Testis (tissue), 3 donors: ENCODE measurements around the gene PLA2G12A. TPM values are rescaled to one million over a fixed set of nuclear protein-coding genes. Genes with fewer than 3 reads are reported as not detected.

Experiments
- DNase-seq: peaks from one replicate; pipeline ENCODE4 v3.0.0-alpha.2; 2019
- H3K27ac ChIP-seq, 2 donors: fragments of 200-600 bp; sonication (generic); one replicate each; pipeline ENCODE4 v1.5.1; 2019
- H3K27me3 ChIP-seq: fragments of 200-600 bp; sonication (generic); one replicate; pipeline ENCODE4 v1.5.1; 2019
- H3K36me3 ChIP-seq: fragments of 200-600 bp; sonication (generic); one replicate; pipeline ENCODE4 v1.5.1; 2017; ENCODE audit warnings: low read depth; ENCODE audit errors: missing control alignments
- H3K4me1 ChIP-seq: fragments of 200-600 bp; sonication (generic); one replicate; pipeline ENCODE4 v1.5.1; 2019
- H3K4me3 ChIP-seq, 2 donors: fragments of 200-600 bp; sonication (generic); one replicate each; pipeline ENCODE4 v1.5.1; 2017 to 2019
- H3K9me3 ChIP-seq: fragments of 200-600 bp; sonication (generic); one replicate; pipeline ENCODE4 v1.5.1; 2017
- CTCF ChIP-seq, 3 experiments: fragments of 450-650 bp in 2 of 3; fragments of 200-600 bp in 1 of 3; sonication (generic) in 1 of 3; IDR thresholded peaks; one replicate each; pipeline ENCODE4 v1.5.1; 2016 to 2019; ENCODE audit warnings: antibody characterized with exemption in 3 of 3, mild to moderate bottlenecking in 2 of 3, moderate library complexity in 1 of 3
- POLR2A ChIP-seq: fragments of 450-650 bp; IDR thresholded peaks from one replicate; pipeline ENCODE4 v1.6.1; 2017; ENCODE audit warnings: antibody characterized with exemption, mild to moderate bottlenecking, moderate library complexity
- WGBS, 2 donors: methylation state at CpG; one replicate each; pipeline ENCODE4 v1.1.5; 2018; 5-methylcytosine and 5-hydroxymethylcytosine counted together
- intact Hi-C: fragments of 100-400 bp; cut with DNase I; formaldehyde crosslinking; loops from one replicate; pipeline ENCODE4 v1.15.1; 2023; ENCODE audit warnings: low total_unique reads
- polyA plus RNA-seq: library from polyadenylated mRNA; stranded (reverse); fragments of 350-450 nt; fragmentation: Illumina TruSeq; extraction: RNeasy Lipid Tissue Mini Kit (QIAGEN cat#74804); gene quantifications from one replicate; pipeline ENCODE4 v1.2.3, GENCODE V29; 2014; ENCODE audit warnings: low read depth, low replicate concordance; ENCODE audit not compliant: insufficient read depth
- small RNA-seq, 2 donors: library from RNA; depleted of rRNA; stranded (forward); fragments of <200 nt; gene quantifications; one replicate each; pipeline ENCODE3, GENCODE V24; 2016
- total RNA-seq, 2 donors: library from RNA; depleted of rRNA; stranded (reverse); fragments of >200 nt; gene quantifications; one replicate each; pipeline ENCODE4 v1.2.3, GENCODE V29; 2016

PLA2G12A gene
- total and polyA plus RNA-seq, 3 donors from 2014 or later: 12.2 to 20.7 (median 14.1) TPM

DNA sequence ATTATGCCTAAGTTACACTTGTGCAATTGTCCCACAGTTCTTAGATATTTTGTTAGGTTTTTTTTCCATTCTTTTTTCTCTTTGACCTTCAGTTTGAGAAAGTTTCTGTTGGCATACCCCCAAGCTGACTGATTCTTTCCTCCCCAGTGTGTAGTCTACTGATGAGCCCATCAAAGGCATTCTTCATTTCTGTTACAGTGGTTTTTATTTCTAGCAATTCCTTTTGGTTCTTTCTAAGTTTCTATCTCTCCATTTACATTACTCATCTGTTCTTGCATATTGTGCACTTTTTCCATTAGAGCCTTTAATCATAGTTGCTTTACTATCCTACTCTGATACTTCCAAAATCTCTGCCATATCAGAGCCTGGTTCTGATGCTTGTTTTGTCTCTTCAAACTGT lies 58.5 kb downstream of the PLA2G12A start:
- H3K4me1 ChIP-seq: no peaks in the 10 kb centered on the region
- intact Hi-C loops: no loop called here
- H3K4me3 ChIP-seq: no peak overlapping the region
- no peak for TF ChIP-seq POLR2A
- TF ChIP-seq CTCF (IDR thresholded peaks at IDR 0.05): no peak
- DNase-seq: no peak
- no peaks in the 10 kb centered on the region for H3K9me3 ChIP-seq
- no peaks in the 10 kb centered on the region for H3K27me3 ChIP-seq
- no peaks in the 10 kb centered on the region for H3K36me3 ChIP-seq
- H3K27ac ChIP-seq: no peak overlapping the region

DNA sequence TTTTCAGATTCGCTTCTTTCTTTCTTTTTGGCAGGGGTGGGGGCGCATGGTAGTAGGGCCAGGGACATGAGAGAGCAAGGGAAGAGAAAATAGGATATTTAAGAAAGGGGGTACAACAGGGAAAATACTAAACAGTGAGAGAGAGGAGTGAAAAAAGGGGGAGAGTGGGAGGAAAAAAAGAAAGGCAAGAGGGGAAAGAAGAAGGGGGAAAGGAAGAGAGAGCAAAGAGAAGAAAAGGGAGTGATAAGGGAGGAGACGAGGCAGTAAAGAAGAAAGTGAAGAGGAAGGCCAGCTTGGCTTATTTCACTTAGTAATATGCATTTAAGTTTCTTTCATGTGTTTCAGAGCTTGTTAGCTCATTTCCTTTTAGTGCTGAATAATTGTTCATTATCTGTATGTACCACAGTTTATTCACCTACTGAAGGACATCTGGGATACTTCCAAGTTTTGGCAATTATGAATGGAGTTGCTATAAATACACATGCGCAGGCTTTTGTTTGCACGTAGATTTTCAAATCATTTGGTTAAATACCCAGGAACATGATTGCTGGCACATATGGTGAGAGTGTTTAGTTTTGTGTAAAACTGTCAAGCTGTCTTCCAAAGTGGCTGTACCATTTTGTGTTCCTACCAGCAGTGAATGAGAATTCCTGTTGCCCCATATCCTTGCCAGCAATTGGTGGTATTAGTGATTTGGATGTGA lies 63.9 kb downstream of the PLA2G12A start:
- DNase-seq: no peak
- 79 to 82% methylated on average over 5 of the region's 5 CpGs for WGBS, 2 donors
- no peak overlapping the region for H3K4me3 ChIP-seq
- no peaks in the 10 kb centered on the region for H3K36me3 ChIP-seq
- no peaks in the 10 kb centered on the region for H3K9me3 ChIP-seq
- intact Hi-C loops: no loop called here
- H3K27me3 ChIP-seq: no peaks in the 10 kb centered on the region
- no peak for TF ChIP-seq POLR2A
- no peak for TF ChIP-seq CTCF (IDR thresholded peaks at IDR 0.05)
- H3K27ac ChIP-seq: no peak overlapping the region
- no peaks in the 10 kb centered on the region for H3K4me1 ChIP-seq

DNA sequence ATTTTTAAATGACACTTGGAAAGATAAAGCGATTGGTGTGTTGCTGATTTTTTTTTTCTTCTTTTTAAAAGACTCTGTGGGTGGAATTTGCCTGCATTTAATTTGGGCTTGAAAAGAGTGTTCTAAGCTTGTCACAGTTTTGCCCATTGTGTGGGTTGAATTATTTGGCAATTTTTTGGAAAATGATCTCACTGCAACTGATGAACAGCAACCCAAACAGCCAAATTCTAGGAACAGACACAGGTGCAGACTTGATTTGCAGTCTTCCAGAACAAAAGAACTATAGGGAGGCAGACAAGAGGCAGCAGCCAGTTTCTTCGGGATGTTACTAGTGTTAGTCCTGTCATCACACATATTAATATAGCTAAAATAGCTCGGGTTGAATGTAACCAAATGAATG lies 67.1 kb downstream of the PLA2G12A start:
- H3K4me1 ChIP-seq: no peaks in the 10 kb centered on the region
- no peaks in the 10 kb centered on the region for H3K27me3 ChIP-seq
- H3K4me3 ChIP-seq: no peak overlapping the region
- no peaks in the 10 kb centered on the region for H3K36me3 ChIP-seq
- no peaks in the 10 kb centered on the region for H3K9me3 ChIP-seq
- 62 to 74% methylated on average over 3 of the region's 3 CpGs for WGBS, 2 donors
- no peak for TF ChIP-seq POLR2A
- TF ChIP-seq CTCF (IDR thresholded peaks at IDR 0.05): no peak
- no peak overlapping the region for H3K27ac ChIP-seq
- no peak for DNase-seq
- intact Hi-C loops: no loop called here

DNA sequence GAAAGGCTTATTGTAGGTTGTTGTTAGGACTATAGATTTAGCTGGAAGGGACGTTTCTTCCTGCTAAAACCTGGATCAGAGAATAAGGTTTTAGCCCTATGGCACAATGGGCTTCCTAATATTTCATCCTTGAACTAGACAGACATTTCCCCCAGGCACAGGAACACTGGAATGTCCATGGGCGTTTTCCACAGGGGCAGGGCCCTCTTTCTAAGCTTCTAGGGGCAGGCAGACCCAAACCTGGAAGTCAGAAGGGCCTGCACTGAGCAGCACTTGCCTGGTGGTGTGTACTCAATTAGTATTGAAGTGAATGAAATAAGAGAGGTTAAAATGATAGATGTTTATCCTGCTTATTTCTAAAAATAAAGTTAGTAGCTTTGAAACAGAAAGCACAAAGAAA lies 67.8 kb downstream of the PLA2G12A start:
- intact Hi-C loops: no loop called here
- Histone ChIP-seq H3K9me3 (no peaks in the 10 kb centered on the region), H3K36me3 (no peaks in the 10 kb centered on the region), H3K4me3 (no peak overlapping the region), H3K27ac (no peak overlapping the region), H3K27me3 (no peaks in the 10 kb centered on the region), H3K4me1 (no peaks in the 10 kb centered on the region)
- WGBS, 2 donors: 71 to 81% methylated on average over 2 of the region's 2 CpGs
- TF ChIP-seq CTCF (IDR thresholded peaks at IDR 0.05) (no peak), POLR2A (no peak)
- no peak for DNase-seq

Small RNA genes within 50 kb of the gene (small RNA-seq; reads per million reads assigned to genes)
- 0 to 0.37 reads per million in 2 donors for gene HIGD1AP14

Other genes with a start within 250 kb of the PLA2G12A start
- gene MCUB, start 169.8 kb downstream of the PLA2G12A start, total RNA-seq: 10 to 100 TPM; 20.1 to 23.4 TPM
- gene MCUB, start 169.8 kb downstream of the PLA2G12A start, polyA plus RNA-seq: 7.7 TPM
- gene CASP6, start 26.6 kb downstream of the PLA2G12A start, total RNA-seq: 1 to 10 TPM; 7.1 to 7.3 TPM
- 3.6 TPM for gene CASP6, start 26.6 kb downstream of the PLA2G12A start, polyA plus RNA-seq
- gene CFI, start 71.9 kb upstream of the PLA2G12A start, total RNA-seq: 10 to 100 TPM in 1 of 2 donors, 1 to 10 TPM in 1; 4.3 to 24.5 TPM
- 26.0 TPM for gene CFI, start 71.9 kb upstream of the PLA2G12A start, polyA plus RNA-seq
- 10 to 100 TPM; 14.5 to 17.8 TPM for gene GAR1, start 85.7 kb upstream of the PLA2G12A start, total RNA-seq
- gene GAR1, start 85.7 kb upstream of the PLA2G12A start, polyA plus RNA-seq: 28.5 TPM
- 1 to 10 TPM in 1 of 2 donors, under 1 TPM in 1; 0.43 to 1.0 TPM for gene RRH, start 97.9 kb upstream of the PLA2G12A start, total RNA-seq
- 0.51 TPM for gene RRH, start 97.9 kb upstream of the PLA2G12A start, polyA plus RNA-seq
- gene LRIT3, start 118.0 kb upstream of the PLA2G12A start, total RNA-seq: 1 to 10 TPM in 1 of 2 donors, under 1 TPM in 1; 0.37 to 1.2 TPM
- gene LRIT3, start 118.0 kb upstream of the PLA2G12A start, polyA plus RNA-seq: 0.73 TPM
- under 1 TPM; 0.79 to 0.87 TPM for gene EGF, start 182.8 kb upstream of the PLA2G12A start, total RNA-seq
- gene EGF, start 182.8 kb upstream of the PLA2G12A start, polyA plus RNA-seq: 1.3 TPM